ENCODE measurements around the gene CAPNS2.
A peak's percentile ranks its signal among the peaks of the same experiment; 100 is the strongest.

The CAPNS2 gene

DNA sequence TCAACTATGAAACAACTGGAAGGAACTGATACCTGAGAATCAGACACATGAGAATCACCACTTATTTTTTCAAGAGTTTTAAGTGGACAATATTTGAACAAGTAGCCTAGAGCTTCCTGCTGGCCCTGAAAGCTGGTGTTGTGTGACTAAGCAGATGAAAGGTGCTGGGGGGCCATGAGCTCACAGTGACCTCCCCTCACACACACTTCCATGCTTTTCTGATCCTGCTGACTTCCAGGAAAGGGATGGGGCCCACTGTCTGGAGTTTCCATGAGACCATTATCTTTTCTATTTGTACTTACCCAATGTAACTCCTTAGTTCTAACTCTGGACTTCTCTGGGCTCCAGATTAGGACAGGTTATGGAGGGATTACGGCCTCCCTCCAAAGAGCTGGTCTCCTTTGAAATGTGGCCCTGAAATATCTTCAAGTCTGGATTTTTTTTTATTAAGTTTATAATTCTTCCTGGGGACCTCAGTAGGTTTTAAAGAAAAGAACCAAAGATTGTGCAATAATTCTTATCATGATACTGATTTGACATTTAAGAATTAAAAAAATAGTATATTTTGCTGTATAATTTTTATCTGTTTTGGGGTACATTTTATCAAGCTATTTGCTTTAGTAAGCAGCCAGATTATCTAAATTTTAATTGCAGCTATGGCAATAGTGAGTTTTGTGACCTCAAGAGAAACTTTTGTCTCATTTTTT is 4.9 kb downstream of the CAPNS2 start:
- Histone ChIP-seq H3K27ac (replicated peaks) (no peak overlapping the region), H3K4me3 (replicated peaks; ENCODE audit: insufficient read depth, low read length) (no peak overlapping the region), H3K27me3 (ENCODE audit: insufficient read depth, poor library complexity, severe bottlenecking) (no peaks in the 10 kb centered on the region)
- no peak for DNase-seq (ENCODE audit: low read depth in 1 of 2, low spot score in 1 of 2)
- no peak for TF ChIP-seq SPI1 (IDR thresholded peaks at IDR 0.05; ENCODE audit: borderline replicate concordance, low read depth)
- TF ChIP-seq, protein P1, sequence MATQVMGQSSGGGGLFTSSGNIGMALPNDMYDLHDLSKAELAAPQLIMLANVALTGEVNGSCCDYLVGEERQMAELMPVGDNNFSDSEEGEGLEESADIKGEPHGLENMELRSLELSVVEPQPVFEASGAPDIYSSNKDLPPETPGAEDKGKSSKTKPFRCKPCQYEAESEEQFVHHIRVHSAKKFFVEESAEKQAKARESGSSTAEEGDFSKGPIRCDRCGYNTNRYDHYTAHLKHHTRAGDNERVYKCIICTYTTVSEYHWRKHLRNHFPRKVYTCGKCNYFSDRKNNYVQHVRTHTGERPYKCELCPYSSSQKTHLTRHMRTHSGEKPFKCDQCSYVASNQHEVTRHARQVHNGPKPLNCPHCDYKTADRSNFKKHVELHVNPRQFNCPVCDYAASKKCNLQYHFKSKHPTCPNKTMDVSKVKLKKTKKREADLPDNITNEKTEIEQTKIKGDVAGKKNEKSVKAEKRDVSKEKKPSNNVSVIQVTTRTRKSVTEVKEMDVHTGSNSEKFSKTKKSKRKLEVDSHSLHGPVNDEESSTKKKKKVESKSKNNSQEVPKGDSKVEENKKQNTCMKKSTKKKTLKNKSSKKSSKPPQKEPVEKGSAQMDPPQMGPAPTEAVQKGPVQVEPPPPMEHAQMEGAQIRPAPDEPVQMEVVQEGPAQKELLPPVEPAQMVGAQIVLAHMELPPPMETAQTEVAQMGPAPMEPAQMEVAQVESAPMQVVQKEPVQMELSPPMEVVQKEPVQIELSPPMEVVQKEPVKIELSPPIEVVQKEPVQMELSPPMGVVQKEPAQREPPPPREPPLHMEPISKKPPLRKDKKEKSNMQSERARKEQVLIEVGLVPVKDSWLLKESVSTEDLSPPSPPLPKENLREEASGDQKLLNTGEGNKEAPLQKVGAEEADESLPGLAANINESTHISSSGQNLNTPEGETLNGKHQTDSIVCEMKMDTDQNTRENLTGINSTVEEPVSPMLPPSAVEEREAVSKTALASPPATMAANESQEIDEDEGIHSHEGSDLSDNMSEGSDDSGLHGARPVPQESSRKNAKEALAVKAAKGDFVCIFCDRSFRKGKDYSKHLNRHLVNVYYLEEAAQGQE (IDR thresholded peaks at IDR 0.05; ENCODE audit: insufficient replicate concordance, low read depth) = no peak
- no peak for TF ChIP-seq POLR2AphosphoS5 (IDR thresholded peaks at IDR 0.05; ENCODE audit: low read depth)
- TF ChIP-seq GABPA (IDR thresholded peaks at IDR 0.05; ENCODE audit: low read depth) = no peak
- TF ChIP-seq, protein P2, sequence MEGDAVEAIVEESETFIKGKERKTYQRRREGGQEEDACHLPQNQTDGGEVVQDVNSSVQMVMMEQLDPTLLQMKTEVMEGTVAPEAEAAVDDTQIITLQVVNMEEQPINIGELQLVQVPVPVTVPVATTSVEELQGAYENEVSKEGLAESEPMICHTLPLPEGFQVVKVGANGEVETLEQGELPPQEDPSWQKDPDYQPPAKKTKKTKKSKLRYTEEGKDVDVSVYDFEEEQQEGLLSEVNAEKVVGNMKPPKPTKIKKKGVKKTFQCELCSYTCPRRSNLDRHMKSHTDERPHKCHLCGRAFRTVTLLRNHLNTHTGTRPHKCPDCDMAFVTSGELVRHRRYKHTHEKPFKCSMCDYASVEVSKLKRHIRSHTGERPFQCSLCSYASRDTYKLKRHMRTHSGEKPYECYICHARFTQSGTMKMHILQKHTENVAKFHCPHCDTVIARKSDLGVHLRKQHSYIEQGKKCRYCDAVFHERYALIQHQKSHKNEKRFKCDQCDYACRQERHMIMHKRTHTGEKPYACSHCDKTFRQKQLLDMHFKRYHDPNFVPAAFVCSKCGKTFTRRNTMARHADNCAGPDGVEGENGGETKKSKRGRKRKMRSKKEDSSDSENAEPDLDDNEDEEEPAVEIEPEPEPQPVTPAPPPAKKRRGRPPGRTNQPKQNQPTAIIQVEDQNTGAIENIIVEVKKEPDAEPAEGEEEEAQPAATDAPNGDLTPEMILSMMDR (IDR thresholded peaks at IDR 0.05; ENCODE audit: insufficient read depth, low read length) = no peak

DNA sequence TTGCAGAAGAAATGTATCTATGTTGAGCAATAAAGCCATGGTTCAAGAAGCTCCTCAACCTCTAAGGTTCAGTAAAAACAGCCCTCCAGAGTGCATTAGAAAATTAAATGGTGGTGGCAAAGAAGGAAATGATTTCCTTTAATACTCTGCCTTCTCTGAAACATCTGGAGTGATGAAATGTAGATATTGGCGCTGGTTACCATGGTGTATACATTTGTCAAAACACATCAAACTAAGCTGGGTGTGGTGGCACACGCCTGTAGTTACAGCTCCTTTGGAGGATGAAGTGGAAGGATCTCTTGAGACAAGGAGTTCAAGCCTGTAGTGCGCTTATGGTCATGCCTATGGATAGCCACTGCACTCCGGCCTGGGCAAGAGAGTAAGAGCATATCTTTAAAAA is 6.0 kb downstream of the CAPNS2 start:
- H3K4me3 ChIP-seq (replicated peaks; ENCODE audit: insufficient read depth, low read length) = no peak overlapping the region
- 0 out of 2 replicates have a peak overlapping the region, but pooled peaks have one; percentile 8 for H3K27ac ChIP-seq (replicated peaks)
- no peaks in the 10 kb centered on the region for H3K27me3 ChIP-seq (ENCODE audit: insufficient read depth, poor library complexity, severe bottlenecking)
- TF ChIP-seq, protein P1 (IDR thresholded peaks at IDR 0.05; ENCODE audit: insufficient replicate concordance, low read depth) = no peak
- TF ChIP-seq GABPA (IDR thresholded peaks at IDR 0.05; ENCODE audit: low read depth) (no peak), POLR2AphosphoS5 (IDR thresholded peaks at IDR 0.05; ENCODE audit: low read depth) (no peak), SPI1 (IDR thresholded peaks at IDR 0.05; ENCODE audit: borderline replicate concordance, low read depth) (no peak)
- TF ChIP-seq, protein P2 (IDR thresholded peaks at IDR 0.05; ENCODE audit: insufficient read depth, low read length) = no peak
- no peak for DNase-seq (ENCODE audit: low read depth in 1 of 2, low spot score in 1 of 2)

DNA sequence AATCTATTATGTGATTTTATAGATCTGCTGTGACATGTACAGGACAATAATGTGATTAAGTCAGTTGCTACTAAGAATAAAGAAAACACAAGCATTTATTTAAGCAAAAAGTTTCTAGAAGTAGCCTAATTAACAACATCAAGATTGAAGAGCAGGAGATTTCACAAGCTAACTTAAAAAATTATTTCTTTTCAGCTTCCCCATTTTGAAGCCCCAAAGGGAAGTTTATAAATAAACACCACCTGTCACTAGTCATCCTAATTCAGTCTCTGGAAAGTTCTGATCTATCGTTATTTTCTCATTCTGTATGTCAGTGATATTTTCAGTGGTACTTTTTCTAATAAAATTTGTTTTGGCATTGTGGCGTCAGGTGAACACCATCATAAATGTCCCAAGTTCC is 8.3 kb downstream of the CAPNS2 start:
- DNase-seq (ENCODE audit: low read depth in 1 of 2, low spot score in 1 of 2) = no peak
- TF ChIP-seq, protein P1 (IDR thresholded peaks at IDR 0.05; ENCODE audit: insufficient replicate concordance, low read depth) = no peak
- TF ChIP-seq, protein P2 (IDR thresholded peaks at IDR 0.05; ENCODE audit: insufficient read depth, low read length) = no peak
- TF ChIP-seq POLR2AphosphoS5 (IDR thresholded peaks at IDR 0.05; ENCODE audit: low read depth) = no peak
- peak; percentile 36; the same call in 1 of the 2 replicates for TF ChIP-seq SPI1 (IDR thresholded peaks at IDR 0.05; ENCODE audit: borderline replicate concordance, low read depth)
- Histone ChIP-seq H3K27ac (replicated peaks) (peak overlapping the region; percentile 32), H3K27me3 (ENCODE audit: insufficient read depth, poor library complexity, severe bottlenecking) (no peaks in the 10 kb centered on the region), H3K4me3 (replicated peaks; ENCODE audit: insufficient read depth, low read length) (no peak overlapping the region)
